Keratinocyte (primary cell): Measurements from ENCODE around the gene MTR. TPM values are rescaled to one million over a fixed set of nuclear protein-coding genes. Genes with fewer than 3 reads are reported as not detected.

Experiments
- DNase-seq: peaks from one replicate; pipeline ENCODE4 v3.0.0-alpha.2; 2011; ENCODE audit warnings: low read depth, missing footprints, low spot score
- FAIRE-seq: peaks from 2 replicates; lab custom pipeline; 2011; peaks lifted over from hg19 to GRCh38; lab: Jason Lieb, UNC
- H2AFZ ChIP-seq: 2 replicates; pipeline ENCODE4 v1.6.0; 2012; ENCODE audit warnings: low read length, control low read depth, inconsistent platforms; ENCODE audit not compliant: control insufficient read depth
- H3K27ac ChIP-seq: 2 replicates; pipeline ENCODE4 v1.5.1; 2011; ENCODE audit warnings: low read length; ENCODE audit not compliant: control insufficient read depth, insufficient read depth
- H3K27me3 ChIP-seq: 3 replicates; pipeline ENCODE4 v1.6.0; 2011; ENCODE audit warnings: low read length; ENCODE audit not compliant: control insufficient read depth, insufficient read depth; ENCODE audit errors: extremely low read depth
- H3K36me3 ChIP-seq, 2 experiments: 2 replicates in 1 of 2; 3 replicates in 1 of 2; pipeline ENCODE4 v1.5.1; 2011; ENCODE audit warnings: low read length in 2 of 2, mild to moderate bottlenecking in 1 of 2; ENCODE audit not compliant: control insufficient read depth in 2 of 2, insufficient read depth in 2 of 2; ENCODE audit errors: extremely low read depth in 1 of 2
- H3K4me1 ChIP-seq: 3 replicates; pipeline ENCODE4 v1.5.1; 2011; ENCODE audit warnings: low read length; ENCODE audit not compliant: control insufficient read depth, insufficient read depth; ENCODE audit errors: extremely low read depth
- H3K4me2 ChIP-seq: 3 replicates; pipeline ENCODE4 v1.6.0; 2011; ENCODE audit warnings: low read depth, low read length; ENCODE audit not compliant: control insufficient read depth, insufficient read depth; ENCODE audit errors: extremely low read depth
- H3K4me3 ChIP-seq, 3 experiments: fragments of 200-600 bp in 1 of 3; sonication (generic) in 1 of 3; 2 replicates in 2 of 3; 3 replicates in 1 of 3; pipeline ENCODE4 v1.5.1; 2011 to 2016; ENCODE audit warnings: low read length in 3 of 3, mild to moderate bottlenecking in 3 of 3, control low read depth in 2 of 3, inconsistent platforms in 1 of 3, low read depth in 1 of 3, mixed read lengths in 1 of 3, mixed run types in 1 of 3, moderate library complexity in 1 of 3; ENCODE audit not compliant: control insufficient read depth in 2 of 3, insufficient read depth in 2 of 3; ENCODE audit errors: extremely low read depth in 1 of 3
- H3K79me2 ChIP-seq: 2 replicates; pipeline ENCODE4 v1.6.0; 2012; ENCODE audit warnings: low read length; ENCODE audit not compliant: control insufficient read depth, insufficient read depth
- H3K9ac ChIP-seq: 3 replicates; pipeline ENCODE4 v1.6.0; 2011; ENCODE audit warnings: low read length; ENCODE audit not compliant: control insufficient read depth, insufficient read depth; ENCODE audit errors: extremely low read depth
- H3K9me1 ChIP-seq: 3 replicates; pipeline ENCODE4 v1.6.0; 2011; ENCODE audit warnings: low read length; ENCODE audit not compliant: control insufficient read depth, insufficient read depth; ENCODE audit errors: extremely low read depth
- H3K9me3 ChIP-seq: 2 replicates; pipeline ENCODE4 v1.5.1; 2012; ENCODE audit warnings: low read depth, low read length; ENCODE audit not compliant: control insufficient read depth
- H4K20me1 ChIP-seq: 3 replicates; pipeline ENCODE4 v1.6.0; 2011; ENCODE audit warnings: low read length; ENCODE audit not compliant: control insufficient read depth, insufficient read depth; ENCODE audit errors: extremely low read depth
- CTCF ChIP-seq, 3 experiments: IDR thresholded peaks in 1 of 3; conservative IDR thresholded peaks in 1 of 3; optimal IDR thresholded peaks in 1 of 3; 2 replicates in 2 of 3; 3 replicates in 1 of 3; pipeline versions ENCODE3 to v1.5.1; 2011; ENCODE audit warnings: low read length in 3 of 3, mild to moderate bottlenecking in 3 of 3, moderate library complexity in 2 of 3, control low read depth in 1 of 3, inconsistent platforms in 1 of 3; ENCODE audit not compliant: insufficient read depth in 2 of 3; ENCODE audit errors: extremely low read depth in 1 of 3
- EZH2 ChIP-seq: IDR thresholded peaks from one replicate; pipeline ENCODE4 v1.6.1; 2012; ENCODE audit warnings: inconsistent platforms, mild to moderate bottlenecking, low read length, moderate library complexity
- dilution Hi-C: fragments of 300-500 bp; cut with MboI; formaldehyde crosslinking; loops from one replicate; pipeline ENCODE4 v1.7.0; 2020; ENCODE audit warnings: low sequenced_read_pairs; ENCODE audit not compliant: extremely low pct_ligation_motif_present
- polyA plus RNA-seq, 5 experiments: library from polyadenylated mRNA; depleted of rRNA in 3 of 5; stranded (reverse) in 3 of 5; stranded (forward) in 1 of 5; unstranded in 1 of 5; fragments of >200 nt; gene quantifications; 1 replicate in 1 of 5; 2 replicates in 3 of 5; 3 replicates in 1 of 5; pipeline versions ENCODE4 v1.2.1 to v1.2.3, GENCODE V29; 2011 to 2012; ENCODE audit warnings: missing spikeins in 2 of 5, low read depth in 1 of 5, low replicate concordance in 1 of 5

MTR gene
- polyA plus RNA-seq, 1 donor (not counting 4 experiments of a cell fraction or from before 2014, with no cell fraction given), result 14.3 TPM

GRCh38 chr1:236887081-236887480 is 92.0 kb downstream of the MTR start:
- TF ChIP-seq EZH2 (no peak), CTCF (optimal IDR thresholded peaks at IDR 0.05 in 1 of 3, IDR thresholded peaks at IDR 0.05 in 1 of 3, conservative IDR thresholded peaks at IDR 0.05 in 1 of 3; ENCODE audit: extremely low read depth in 1 of 3, insufficient read depth in 2 of 3, low read length in 3 of 3) (no peak)
- no peaks in the 10 kb centered on the region for H3K4me1 ChIP-seq
- H3K27me3 ChIP-seq, result no peaks in the 10 kb centered on the region
- FAIRE-seq (no peak), DNase-seq (no peak)
- H3K9me1 ChIP-seq, result no peaks in the 10 kb centered on the region
- H3K4me3 ChIP-seq, result no peak overlapping the region
- peaks cover 19 to 22% of the 10 kb centered on the region in 2 experiments for H3K36me3 ChIP-seq
- no peak overlapping the region for H3K4me2 ChIP-seq
- dilution Hi-C loops, result no loop called here
- no peak overlapping the region for H2AFZ ChIP-seq
- no peak overlapping the region for H3K9ac ChIP-seq
- no peaks in the 10 kb centered on the region for H3K79me2 ChIP-seq
- H3K9me3 ChIP-seq, result no peaks in the 10 kb centered on the region
- no peak overlapping the region for H3K27ac ChIP-seq
- no peaks in the 10 kb centered on the region for H4K20me1 ChIP-seq

GRCh38 chr1:236888126-236888525 is 93.0 kb downstream of the MTR start:
- Histone ChIP-seq H3K36me3 (peaks cover 22 to 28% of the 10 kb centered on the region in 2 experiments), H3K27ac (no peak overlapping the region), H3K4me1 (no peaks in the 10 kb centered on the region), H3K79me2 (no peaks in the 10 kb centered on the region), H3K4me2 (no peak overlapping the region), H3K4me3 (no peak overlapping the region), H3K9me1 (no peaks in the 10 kb centered on the region), H3K9ac (no peak overlapping the region), H2AFZ (no peak overlapping the region), H4K20me1 (no peaks in the 10 kb centered on the region), H3K9me3 (no peaks in the 10 kb centered on the region), H3K27me3 (no peaks in the 10 kb centered on the region)
- dilution Hi-C loops, result no loop called here
- no peak for TF ChIP-seq EZH2
- TF ChIP-seq CTCF (optimal IDR thresholded peaks at IDR 0.05 in 1 of 3, IDR thresholded peaks at IDR 0.05 in 1 of 3, conservative IDR thresholded peaks at IDR 0.05 in 1 of 3; ENCODE audit: extremely low read depth in 1 of 3, insufficient read depth in 2 of 3, low read length in 3 of 3), result no peak
- DNase-seq, result no peak
- no peak for FAIRE-seq
